H1 (cell line): ENCODE measurements around the gene SETD1B. TPM values are rescaled to one million over a fixed set of nuclear protein-coding genes. Genes with fewer than 3 reads are reported as not detected.

ENCODE experiments used
- CTCF ChIA-PET: fragments of 300-600 bp; sonication (Branson Sonifier 250); formaldehyde crosslinking; loops from one replicate; lab custom pipeline; 2021; ENCODE audit not compliant: partially characterized antibody; lab: Charles Lee
- POLR2A ChIA-PET: fragments of 300-600 bp; sonication (Branson Sonifier 250); formaldehyde crosslinking; loops from one replicate; lab custom pipeline; 2021; ENCODE audit warnings: inconsistent platforms; ENCODE audit not compliant: partially characterized antibody; lab: Charles Lee
- DNase-seq, 2 experiments: peaks; one replicate each; pipeline versions ENCODE4 v3.0.0 to v3.0.0-alpha.2; 2010 to 2022; ENCODE audit warnings: low spot score in 2 of 2, low read depth in 1 of 2, mixed read lengths in 1 of 2
- FAIRE-seq: peaks from 2 replicates; lab custom pipeline; 2011; peaks lifted over from hg19 to GRCh38; lab: Jason Lieb, UNC
- H2AFZ ChIP-seq: 2 replicates; pipeline ENCODE4 v1.8.1; 2012; ENCODE audit warnings: low read length, inconsistent platforms
- H2AK5ac ChIP-seq: 2 replicates; pipeline ENCODE4 v1.6.1; 2013; ENCODE audit warnings: low read depth, low read length
- H2BK120ac ChIP-seq: replicated peaks from 2 replicates; pipeline ENCODE3; 2013; ENCODE audit warnings: low read depth, low read length, inconsistent platforms
- H2BK12ac ChIP-seq: 2 replicates; pipeline ENCODE4 v1.6.1; 2013; ENCODE audit warnings: low read depth, low read length
- H2BK15ac ChIP-seq: 2 replicates; pipeline ENCODE4 v1.6.1; 2013; ENCODE audit warnings: low read length
- H2BK20ac ChIP-seq: 2 replicates; pipeline ENCODE4 v1.6.1; 2013; ENCODE audit warnings: low read length
- H2BK5ac ChIP-seq: 2 replicates; pipeline ENCODE4 v1.6.1; 2013; ENCODE audit warnings: low read depth, low read length
- H3K14ac ChIP-seq: 2 replicates; pipeline ENCODE4 v1.6.1; 2013; ENCODE audit warnings: inconsistent platforms; ENCODE audit not compliant: insufficient read length
- H3K18ac ChIP-seq: 2 replicates; pipeline ENCODE4 v1.6.1; 2013; ENCODE audit warnings: low read length; ENCODE audit errors: extremely low read depth
- H3K23ac ChIP-seq: 2 replicates; pipeline ENCODE4 v1.6.1; 2013; ENCODE audit warnings: inconsistent platforms; ENCODE audit not compliant: insufficient read length
- H3K23me2 ChIP-seq: 2 replicates; pipeline ENCODE4 v1.6.1; 2013; ENCODE audit warnings: low read depth, low read length
- H3K27ac ChIP-seq: 2 replicates; pipeline ENCODE4 v1.6.1; 2011; ENCODE audit warnings: low read depth, low read length, inconsistent platforms
- H3K27me3 ChIP-seq, 4 experiments: replicated peaks in 1 of 4; 1 replicate in 1 of 4; 2 replicates in 3 of 4; pipeline versions ENCODE4 v1.6.1 to v1.8.1; 2011 to 2013; ENCODE audit warnings: low read length in 3 of 4, mild to moderate bottlenecking in 3 of 4, inconsistent platforms in 2 of 4, mixed read lengths in 2 of 4, moderate library complexity in 1 of 4; ENCODE audit not compliant: control insufficient read depth in 3 of 4, insufficient read depth in 3 of 4; ENCODE audit errors: extremely low read depth in 1 of 4
- H3K36me3 ChIP-seq, 4 experiments: 2 replicates each; pipeline versions ENCODE4 v1.6.1 to v1.8.1; 2011 to 2013; ENCODE audit warnings: mild to moderate bottlenecking in 4 of 4, low read length in 3 of 4, moderate library complexity in 2 of 4, control low read depth in 1 of 4, inconsistent platforms in 1 of 4; ENCODE audit not compliant: insufficient read depth in 4 of 4, control insufficient read depth in 2 of 4
- H3K4ac ChIP-seq: replicated peaks from 2 replicates; pipeline ENCODE3; 2013; ENCODE audit warnings: low read length, low read depth, mixed read lengths, inconsistent platforms; ENCODE audit not compliant: insufficient read length
- H3K4me1 ChIP-seq, 4 experiments: replicated peaks in 1 of 4; 1 replicate in 1 of 4; 2 replicates in 3 of 4; pipeline versions ENCODE4 v1.6.1 to v1.8.1; 2011 to 2013; ENCODE audit warnings: low read length in 3 of 4, inconsistent platforms in 2 of 4, mixed read lengths in 1 of 4; ENCODE audit not compliant: insufficient read depth in 4 of 4, control insufficient read depth in 3 of 4
- H3K4me2 ChIP-seq, 2 experiments: 2 replicates each; pipeline versions ENCODE4 v1.6.1 to v1.8.1; 2011 to 2013; ENCODE audit warnings: low read depth in 2 of 2, low read length in 2 of 2, control low read depth in 1 of 2, inconsistent platforms in 1 of 2, mild to moderate bottlenecking in 1 of 2; ENCODE audit not compliant: insufficient read depth in 1 of 2
- H3K4me3 ChIP-seq, 4 experiments: fragments of 200-600, 300-600 bp in 1 of 4; sonication (generic), shearing (Covaris generic), sonication (Bioruptor Twin) in 1 of 4; 2 replicates each; pipeline versions ENCODE4 v1.5.1 to v1.8.1; 2011 to 2016; ENCODE audit warnings: low read length in 4 of 4, low read depth in 3 of 4, control low read depth in 2 of 4, inconsistent platforms in 2 of 4, mild to moderate bottlenecking in 2 of 4, mixed read lengths in 1 of 4, moderate library complexity in 1 of 4; ENCODE audit not compliant: insufficient read depth in 2 of 4; ENCODE audit errors: extremely low read depth in 1 of 4
- H3K56ac ChIP-seq: replicated peaks from 2 replicates; pipeline ENCODE3; 2013; ENCODE audit warnings: low read depth, mild to moderate bottlenecking, mixed read lengths, low read length, inconsistent platforms; ENCODE audit not compliant: insufficient read length
- H3K79me1 ChIP-seq: 2 replicates; pipeline ENCODE4 v1.6.1; 2013; ENCODE audit warnings: low read depth, low read length, control low read depth
- H3K79me2 ChIP-seq, 2 experiments: 2 replicates each; pipeline versions ENCODE4 v1.6.1 to v1.8.1; 2012 to 2013; ENCODE audit warnings: low read length in 2 of 2, mild to moderate bottlenecking in 2 of 2, inconsistent platforms in 1 of 2; ENCODE audit not compliant: insufficient read depth in 2 of 2, control insufficient read depth in 1 of 2
- H3K9ac ChIP-seq, 4 experiments: replicated peaks in 1 of 4; 1 replicate in 1 of 4; 2 replicates in 3 of 4; pipeline versions ENCODE4 v1.6.1 to v1.8.1; 2011 to 2013; ENCODE audit warnings: low read depth in 3 of 4, low read length in 3 of 4, control low read depth in 2 of 4, mild to moderate bottlenecking in 2 of 4, moderate library complexity in 2 of 4, inconsistent platforms in 1 of 4; ENCODE audit errors: extremely low read depth in 1 of 4
- H3K9me3 ChIP-seq, 2 experiments: 2 replicates each; pipeline versions ENCODE4 v1.6.1 to v1.8.1; 2012 to 2013; ENCODE audit warnings: mild to moderate bottlenecking in 2 of 2, moderate library complexity in 2 of 2, control low read depth in 1 of 2, inconsistent platforms in 1 of 2, low read depth in 1 of 2, low read length in 1 of 2, mixed read lengths in 1 of 2; ENCODE audit not compliant: insufficient read depth in 2 of 2
- H4K20me1 ChIP-seq, 2 experiments: replicated peaks in 1 of 2; 2 replicates each; pipeline versions ENCODE3 to v1.8.1; 2011 to 2013; ENCODE audit warnings: inconsistent platforms in 2 of 2, low read length in 2 of 2, mild to moderate bottlenecking in 1 of 2; ENCODE audit not compliant: insufficient read depth in 2 of 2, control insufficient read depth in 1 of 2
- H4K5ac ChIP-seq: 2 replicates; pipeline ENCODE4 v1.6.1; 2013; ENCODE audit warnings: low read length, low read depth, mixed read lengths, inconsistent platforms; ENCODE audit not compliant: insufficient read length
- H4K8ac ChIP-seq: 2 replicates; pipeline ENCODE4 v1.8.0; 2013; ENCODE audit warnings: mild to moderate bottlenecking, moderate library complexity, low read length, inconsistent platforms; ENCODE audit not compliant: insufficient read depth; ENCODE audit errors: extremely low read depth
- H4K91ac ChIP-seq: replicated peaks from 2 replicates; pipeline ENCODE3; 2013; ENCODE audit warnings: low read length, mixed read lengths, inconsistent platforms; ENCODE audit not compliant: insufficient read length
- FOSL1 ChIP-seq: IDR thresholded peaks from 2 replicates; pipeline ENCODE4 v1.6.1; 2011; ENCODE audit warnings: mild to moderate bottlenecking, low read depth, low read length, moderate library complexity; ENCODE audit not compliant: insufficient read depth
- HDAC2 ChIP-seq, 2 experiments: fragments of 300-600 bp in 1 of 2; sonication (generic) in 1 of 2; IDR thresholded peaks; 2 replicates each; pipeline ENCODE4 v1.6.1; 2011 to 2012; ENCODE audit warnings: low read depth in 2 of 2, low read length in 2 of 2, mild to moderate bottlenecking in 2 of 2, moderate library complexity in 2 of 2, borderline replicate concordance in 1 of 2, inconsistent platforms in 1 of 2
- KDM1A ChIP-seq: fragments of 200-600, 300-600 bp; sonication (generic); IDR thresholded peaks from 2 replicates; pipeline ENCODE4 v1.7.1; 2016; ENCODE audit warnings: mild to moderate bottlenecking, low read length, borderline replicate concordance
- POLR2A ChIP-seq, 2 experiments: IDR thresholded peaks; 1 replicate in 1 of 2; 2 replicates in 1 of 2; pipeline ENCODE4 v1.6.1; 2011; ENCODE audit warnings: low read depth in 2 of 2, low read length in 2 of 2, mild to moderate bottlenecking in 2 of 2; ENCODE audit errors: control extremely low read depth in 1 of 2
- POLR2AphosphoS5 ChIP-seq: IDR thresholded peaks from 2 replicates; pipeline ENCODE4 v1.6.1; 2011; ENCODE audit warnings: low read depth, low read length
- TEAD4 ChIP-seq: IDR thresholded peaks from 2 replicates; pipeline ENCODE4 v1.6.1; 2012; ENCODE audit warnings: low read depth, low read length, inconsistent platforms, mixed read lengths
- WGBS, 2 experiments: shearing (Covaris generic) in 1 of 2; methylation state at CpG; one replicate each; pipeline versions ENCODE4 v1.1.6 to v1.1.7; 2013 to 2015; ENCODE audit warnings: low lambda C conversion rate in 2 of 2, mixed read lengths in 2 of 2, inconsistent platforms in 1 of 2, low coverage in 1 of 2, missing lambda C conversion rate in 1 of 2; ENCODE audit not compliant: insufficient replicate concordance in 2 of 2, insufficient coverage in 1 of 2, insufficient read length in 1 of 2; ENCODE audit errors: extremely low coverage in 1 of 2, missing lambda C conversion rate in 1 of 2; 5-methylcytosine and 5-hydroxymethylcytosine counted together
- polyA plus RNA-seq, 7 experiments: library from polyadenylated mRNA; depleted of rRNA in 3 of 7; stranded (reverse) in 5 of 7; unstranded in 2 of 7; fragments of >200 nt in 5 of 7; fragments of 200-250 nt in 2 of 7; gene quantifications; 1 replicate in 5 of 7; 2 replicates in 1 of 7; 4 replicates in 1 of 7; pipeline versions ENCODE4 v1.2.1 to v1.2.3, GENCODE V29; 2011 to 2013; ENCODE audit warnings: missing spikeins in 2 of 7, mixed read lengths in 2 of 7
- total RNA-seq: library from RNA; stranded (reverse); fragmentation: NEBNext Ultra II Directional; extraction: Animal tissue kit (Norgen Biotek cat#: 25700); gene quantifications from 2 replicates; pipeline ENCODE4 v1.2.1, GENCODE V29; 2021

Gene SETD1B
- total and polyA plus RNA-seq, 2 of the 8 experiments (the other 6 are each of a cell fraction or from before 2014, with no cell fraction given), result 1.3 to 17.7 TPM

GRCh38 chr12:121781484-121781997 is 22.3 kb upstream of the SETD1B start:
- Histone ChIP-seq H2BK20ac (no peak overlapping the region), H2BK5ac (no peak overlapping the region), H3K9me3 (no peaks in the 10 kb centered on the region), H2AK5ac (no peak overlapping the region), H4K8ac (no peak overlapping the region), H4K5ac (no peak overlapping the region), H3K4ac (no peak overlapping the region), H3K4me1 (peaks cover 0 to 3% (median 0%) of the 10 kb centered on the region in 4 experiments; a peak in 1 of 7 replicates), H3K27me3 (no peaks in the 10 kb centered on the region), H3K79me1 (no peaks in the 10 kb centered on the region; the same call in none of the 2 replicates), H4K20me1 (peaks cover 7 to 13% of the 10 kb centered on the region in 2 experiments), H3K23ac (no peak overlapping the region), H3K27ac (no peak overlapping the region), H3K79me2 (no peaks in the 10 kb centered on the region), H3K9ac (no peak overlapping the region; a peak in 1 of 7 replicates), H2BK15ac (no peak overlapping the region), H3K36me3 (peaks cover 0 to 6% (median 5%) of the 10 kb centered on the region in 4 experiments; a peak in 4 of 8 replicates), H3K4me2 (no peak overlapping the region), H3K18ac (no peak overlapping the region), H2AFZ (no peak overlapping the region), H3K4me3 (no peak overlapping the region), H3K56ac (no peak overlapping the region), H4K91ac (no peak overlapping the region), H2BK12ac (no peak overlapping the region), H2BK120ac (no peak overlapping the region), H3K23me2 (no peaks in the 10 kb centered on the region), H3K14ac (no peak overlapping the region)
- TF ChIP-seq FOSL1 (no peak), TEAD4 (no peak), KDM1A (no peak), POLR2AphosphoS5 (0 out of 2 replicates have a peak, but pooled peaks have one; percentile 10), POLR2A (IDR thresholded peaks at IDR 0.05; ENCODE audit: control extremely low read depth in 1 of 2, low read depth in 2 of 2, low read length in 2 of 2) (peak in 1 of 2 experiments; percentile 35; a peak in 1 of 3 replicates), HDAC2 (IDR thresholded peaks at IDR 0.05; ENCODE audit: borderline replicate concordance in 1 of 2, low read depth in 2 of 2, low read length in 2 of 2) (no peak)
- CTCF ChIA-PET, result interaction anchor here (0.9 to 18.5 kb wide), 14 partner anchors 2 to 339 kb away, joined by 3 to 335 read pairs (median 4); partner anchors contain the start of genes RHOF and TMEM120B
- DNase-seq (no peak), FAIRE-seq (no peak)
- POLR2A ChIA-PET, result interaction anchor here (0.7 to 34.9 kb wide), 4 partner anchors 9 to 162 kb away, joined by 4 to 958 read pairs (median 6); partner anchors contain the start of genes RHOF and SETD1B
- WGBS, 2 experiments, result 86% methylated on average over 12 of the region's 12 CpGs; no CpG with 5 or more reads in 1 of the 2 experiments
